HG02970 (cell line): ENCODE results near the gene ROR2.

Source experiments
- ATAC-seq: cut with Tn5 transposase; IDR thresholded peaks from one replicate; pipeline ENCODE4 v1.9.1; 2021; ENCODE audit warnings: mild to moderate bottlenecking, moderate library complexity, moderate number of reproducible peaks; ENCODE audit not compliant: unreplicated experiment, low FRiP score

ROR2 gene

GRCh38 chr9:91884696-91885687 is 65.0 kb downstream of the ROR2 start:
- no peak for ATAC-seq

DNA sequence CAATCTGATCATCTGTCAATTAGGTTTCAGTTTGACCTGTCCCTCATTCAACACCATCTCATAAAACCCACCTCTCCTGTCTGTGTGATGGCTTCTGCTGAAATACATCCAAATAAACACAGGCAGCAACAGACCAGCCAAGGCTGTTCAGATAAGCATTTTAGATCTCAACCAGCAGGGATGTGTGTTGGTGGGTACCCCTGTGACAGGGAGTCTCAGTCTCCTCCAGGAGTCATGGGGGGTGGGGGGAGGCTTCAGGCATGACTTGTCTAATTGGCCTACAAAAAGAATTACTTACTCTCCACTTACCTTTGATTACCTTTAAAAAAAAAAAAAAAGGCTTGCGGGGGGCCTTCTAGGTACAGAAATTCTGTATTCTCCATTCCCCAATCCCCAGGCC is 65.9 kb downstream of the ROR2 start:
- no peak for ATAC-seq

DNA sequence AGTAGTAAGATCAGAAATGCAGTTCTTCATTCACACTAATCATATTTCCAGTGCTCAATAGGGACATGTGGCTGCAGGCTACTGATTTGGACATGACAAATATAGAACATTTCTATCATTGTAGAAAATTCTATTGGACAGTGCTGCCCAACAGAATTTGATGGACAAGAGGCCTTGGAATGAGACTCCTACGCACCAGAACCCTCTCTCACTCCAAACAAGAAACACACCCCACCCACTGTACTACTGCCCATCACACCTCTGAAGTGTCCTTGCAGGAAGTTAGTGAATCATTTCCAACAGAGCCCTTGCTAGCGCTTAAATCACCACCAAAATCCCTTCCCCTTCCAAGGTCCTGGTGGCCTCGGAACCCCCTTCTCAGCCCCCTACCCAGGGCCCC is 66.5 kb downstream of the ROR2 start:
- ATAC-seq: no peak

DNA sequence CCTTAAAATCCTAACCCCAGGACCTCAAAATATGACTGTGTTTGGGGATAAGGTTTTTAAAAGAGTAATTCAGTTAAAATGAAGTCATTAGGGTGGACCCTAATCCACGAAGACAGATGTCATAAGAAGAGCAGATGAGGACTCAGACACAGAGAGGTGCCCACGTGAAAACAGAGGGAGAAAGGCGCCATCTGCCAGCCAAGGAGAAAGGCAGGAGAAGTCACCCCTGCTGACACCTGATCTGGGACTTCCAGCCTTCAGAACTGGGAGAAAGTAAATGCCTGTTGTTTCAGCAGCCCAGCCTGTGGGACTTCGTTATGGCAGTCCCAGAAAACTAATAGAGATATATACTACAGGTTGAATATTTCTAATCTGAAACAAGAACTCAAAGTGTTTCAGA is 67.4 kb downstream of the ROR2 start:
- no peak for ATAC-seq

- ATAC-seq: no peak
These were observed 69.6 kb downstream of the ROR2 start for GRCh38 chr9:91880378-91880972.

GRCh38 chr9:91879231-91879630 is 70.8 kb downstream of the ROR2 start:
- no peak for ATAC-seq

- no peak for ATAC-seq
These were observed 76.4 kb downstream of the ROR2 start for GRCh38 chr9:91873637-91874051.

DNA sequence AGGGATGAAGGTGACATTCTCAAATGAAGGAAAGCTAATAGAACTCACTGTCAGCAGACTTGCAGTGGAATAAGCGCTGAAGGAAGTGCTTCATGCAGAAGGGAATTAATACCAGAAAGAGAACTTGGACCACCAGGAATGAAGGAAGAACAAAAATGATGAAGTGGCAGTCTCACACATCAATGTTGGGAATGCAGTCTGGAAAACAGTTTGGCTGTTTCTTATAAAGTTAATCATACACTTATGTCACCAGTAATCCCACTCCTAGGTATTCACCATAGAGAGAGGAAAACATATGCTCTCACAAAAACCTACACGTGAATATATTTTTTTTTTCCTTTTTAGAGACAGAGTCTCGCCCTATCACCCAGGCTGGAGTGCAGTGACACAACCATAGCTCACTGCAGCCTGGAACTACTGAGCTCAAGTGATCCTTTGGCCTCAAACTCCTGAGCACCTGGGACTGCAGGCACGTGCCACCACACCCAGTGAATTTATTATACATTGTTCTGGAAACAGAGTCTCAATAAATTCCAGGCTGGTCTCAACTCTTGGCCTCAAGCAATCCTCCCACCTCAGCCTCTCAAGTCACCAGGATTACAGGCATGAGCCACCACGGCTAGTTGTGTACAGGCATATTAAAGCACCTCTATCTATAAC is 81.2 kb downstream of the ROR2 start:
- no peak for ATAC-seq

DNA sequence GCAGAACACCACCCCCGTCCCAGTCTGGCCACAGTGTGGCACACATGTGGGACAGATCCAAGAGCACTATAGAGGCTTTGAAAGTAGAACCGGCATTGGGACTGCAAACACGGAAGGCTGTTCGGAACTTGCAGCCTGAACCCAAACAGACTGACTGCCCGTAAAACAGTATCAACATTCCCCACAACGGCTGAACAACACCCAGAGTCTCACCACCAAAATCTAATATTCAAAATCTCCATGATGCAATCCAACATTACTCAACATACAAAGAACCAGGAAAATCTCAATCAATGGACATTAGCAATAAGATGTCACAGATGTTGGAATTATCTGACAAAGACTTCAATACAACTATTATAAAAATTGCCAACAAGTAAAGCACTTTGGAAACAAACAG is 82.3 kb downstream of the ROR2 start:
- ATAC-seq: no peak

DNA sequence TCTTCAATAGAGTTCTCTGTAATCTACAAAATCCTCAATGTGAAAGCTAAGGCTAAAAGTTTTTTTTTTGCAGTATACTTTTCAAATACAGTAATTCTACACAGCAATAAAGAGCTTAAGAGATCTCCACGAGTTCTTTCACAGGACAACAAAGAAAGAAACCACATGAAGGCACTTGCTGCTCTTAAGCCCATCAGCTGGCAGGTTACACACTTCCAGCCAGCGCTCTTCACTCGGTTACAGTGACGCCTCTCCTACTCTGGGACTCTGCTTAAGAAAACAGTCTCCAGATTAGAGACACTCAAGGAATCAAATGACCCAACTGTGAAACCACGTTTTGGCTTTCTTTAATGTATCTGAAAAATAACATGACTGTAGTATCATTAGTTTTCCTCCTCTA is 85.0 kb downstream of the ROR2 start:
- no peak for ATAC-seq

DNA sequence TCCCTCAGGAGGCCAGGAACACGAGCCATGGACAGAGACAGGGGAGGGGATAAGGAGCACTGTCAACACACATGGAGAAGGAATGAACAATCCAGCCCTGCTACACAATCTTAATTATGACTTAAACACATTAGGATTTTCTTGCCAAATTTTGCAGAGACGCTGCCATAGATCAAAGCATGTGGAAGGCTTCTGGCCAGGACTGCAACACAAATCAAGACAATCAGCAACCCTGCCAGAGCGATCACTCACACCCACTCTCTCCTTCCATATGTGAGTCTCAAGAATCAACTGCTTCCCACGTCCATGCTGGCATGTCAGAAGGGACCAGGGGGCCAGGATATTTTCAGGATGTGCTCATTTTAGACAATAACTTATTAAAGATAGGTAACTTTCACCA is 85.6 kb downstream of the ROR2 start:
- no peak for ATAC-seq

- ATAC-seq: no peak
These were observed 86.6 kb downstream of the ROR2 start for GRCh38 chr9:91863469-91863868.

- no peak for ATAC-seq
These were observed 91.6 kb downstream of the ROR2 start for GRCh38 chr9:91858213-91859030.

DNA sequence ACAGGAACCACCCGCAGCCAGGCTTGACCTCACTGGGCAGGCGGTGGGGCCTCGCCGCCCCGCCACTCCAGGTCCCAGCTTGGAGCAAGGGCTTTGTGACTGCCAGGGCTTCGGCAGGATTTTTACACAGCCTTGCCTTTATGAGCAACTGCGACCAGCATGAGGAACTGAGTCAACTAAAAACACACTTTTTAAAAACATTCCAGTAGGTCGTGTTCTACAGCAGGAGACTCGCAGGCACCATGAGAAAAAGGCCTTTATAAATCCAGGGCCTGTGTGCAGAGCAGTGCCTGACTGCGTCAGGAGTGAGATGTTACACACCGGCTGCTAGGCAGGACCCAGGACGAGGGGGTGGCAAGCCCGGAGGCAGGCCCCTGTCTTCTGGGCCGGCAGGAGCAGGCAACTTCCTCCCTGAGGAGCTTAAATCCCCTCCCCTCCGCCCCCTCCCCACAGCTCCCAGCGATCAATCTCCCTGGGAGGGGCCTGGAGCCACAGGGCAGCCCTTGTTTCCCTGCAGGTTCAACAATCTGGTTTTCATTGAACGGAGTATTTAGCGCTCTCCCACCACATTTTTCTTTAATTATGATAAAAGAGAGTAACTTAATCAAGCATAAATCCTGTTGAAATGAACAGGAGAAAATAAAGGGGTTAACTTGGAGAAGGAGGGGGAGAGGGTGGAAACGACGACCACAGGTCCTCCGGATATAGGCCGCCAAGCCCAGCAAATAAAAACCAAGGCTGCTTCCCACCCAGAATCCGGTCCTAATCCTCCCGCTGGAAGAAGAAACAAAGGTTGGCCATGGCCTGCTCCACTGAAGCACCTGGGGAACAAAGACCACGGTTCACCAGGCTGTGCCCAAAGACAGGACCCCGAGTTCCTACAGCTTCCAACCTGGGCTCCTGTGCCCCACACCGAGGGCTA is 92.5 kb downstream of the ROR2 start:
- no peak for ATAC-seq

DNA sequence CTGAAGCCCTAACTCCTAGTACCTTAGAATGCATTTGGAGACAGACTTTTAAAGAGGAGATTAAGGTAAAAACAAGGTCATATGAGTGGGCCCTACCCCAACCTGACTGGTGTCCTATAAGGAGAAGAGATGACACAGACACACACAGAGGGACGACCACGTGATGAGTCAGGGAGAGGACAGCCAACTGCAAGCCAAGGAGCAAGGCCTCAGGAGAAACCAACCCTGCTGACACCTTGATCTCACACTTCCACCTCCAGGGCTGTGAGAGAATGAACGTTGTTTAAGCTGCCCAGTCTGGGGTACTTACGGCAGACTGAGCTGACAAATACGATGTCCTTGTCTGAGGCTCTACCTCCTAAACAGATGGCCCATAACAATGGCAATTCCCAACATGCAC is 93.6 kb downstream of the ROR2 start:
- no peak for ATAC-seq

DNA sequence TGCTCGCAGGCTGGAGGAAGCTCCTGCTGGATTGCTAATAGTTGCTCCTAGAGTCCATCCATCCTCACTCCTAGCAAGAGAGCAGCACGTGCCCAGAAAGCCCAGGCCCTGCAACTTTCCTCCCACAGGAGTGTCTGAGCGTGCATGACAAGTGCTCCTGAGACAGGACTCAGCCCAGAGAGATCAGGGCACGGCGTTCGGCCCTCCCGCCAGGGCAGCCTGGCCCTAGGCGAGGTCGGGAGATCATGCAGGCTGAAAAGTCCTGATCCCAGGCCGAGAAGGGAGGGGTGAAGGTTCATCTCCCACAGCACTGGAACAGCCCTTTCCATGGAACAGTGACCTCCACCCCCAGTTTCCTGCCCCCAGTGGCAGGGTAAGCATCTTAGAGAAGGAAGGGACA is 94.8 kb downstream of the ROR2 start:
- no peak for ATAC-seq

GRCh38 chr9:91852801-91853347 is 97.2 kb downstream of the ROR2 start:
- ATAC-seq: no peak

DNA sequence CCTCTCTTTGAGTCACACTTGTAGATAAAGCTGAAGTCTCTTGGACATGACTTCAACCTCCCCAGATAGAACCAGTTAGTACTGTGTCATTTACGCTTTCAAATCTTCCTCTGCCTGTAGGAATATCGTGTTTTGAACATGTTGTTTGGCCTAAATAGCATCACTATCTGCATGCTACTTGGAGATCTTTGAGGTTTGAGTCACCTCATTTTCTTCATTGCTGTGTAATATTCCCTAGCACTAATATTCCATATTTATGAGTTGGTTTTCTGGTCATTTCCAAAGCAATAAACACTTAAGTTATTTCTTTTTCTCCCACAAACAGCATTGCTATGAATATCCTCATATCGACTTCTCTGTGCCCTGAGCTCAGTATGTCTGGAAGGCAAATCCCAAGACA is 100.3 kb downstream of the ROR2 start:
- ATAC-seq: no peak

- no peak for ATAC-seq
These were observed 101.9 kb downstream of the ROR2 start for GRCh38 chr9:91848146-91848545.
